ENCODE data around the gene MAGI1.

DNA sequence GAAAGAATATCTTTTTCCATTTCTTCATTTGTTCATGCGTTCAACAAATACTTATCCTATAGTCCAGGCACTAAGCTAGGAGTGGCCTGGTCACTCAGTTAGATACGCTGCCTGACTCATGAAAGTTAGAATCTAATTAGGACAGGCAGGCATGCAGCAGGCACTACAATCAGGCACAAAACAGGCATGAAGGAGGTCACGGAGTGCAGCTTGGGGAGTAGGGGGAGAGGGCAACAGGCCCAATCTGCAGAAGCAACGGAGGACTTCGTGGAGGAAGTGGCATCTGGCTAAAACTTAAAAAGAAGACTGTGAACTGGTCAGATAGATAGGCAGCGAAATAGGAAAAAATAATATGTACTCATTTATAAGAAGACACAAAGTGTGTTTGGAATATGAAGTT lies 420.9 kb downstream of the MAGI1 start:
- TF ChIP-seq POLR2AphosphoS5 (IDR thresholded peaks at IDR 0.05) (no peak), POLR2A (IDR thresholded peaks at IDR 0.05) (no peak)
- TF ChIP-seq, protein P1, sequence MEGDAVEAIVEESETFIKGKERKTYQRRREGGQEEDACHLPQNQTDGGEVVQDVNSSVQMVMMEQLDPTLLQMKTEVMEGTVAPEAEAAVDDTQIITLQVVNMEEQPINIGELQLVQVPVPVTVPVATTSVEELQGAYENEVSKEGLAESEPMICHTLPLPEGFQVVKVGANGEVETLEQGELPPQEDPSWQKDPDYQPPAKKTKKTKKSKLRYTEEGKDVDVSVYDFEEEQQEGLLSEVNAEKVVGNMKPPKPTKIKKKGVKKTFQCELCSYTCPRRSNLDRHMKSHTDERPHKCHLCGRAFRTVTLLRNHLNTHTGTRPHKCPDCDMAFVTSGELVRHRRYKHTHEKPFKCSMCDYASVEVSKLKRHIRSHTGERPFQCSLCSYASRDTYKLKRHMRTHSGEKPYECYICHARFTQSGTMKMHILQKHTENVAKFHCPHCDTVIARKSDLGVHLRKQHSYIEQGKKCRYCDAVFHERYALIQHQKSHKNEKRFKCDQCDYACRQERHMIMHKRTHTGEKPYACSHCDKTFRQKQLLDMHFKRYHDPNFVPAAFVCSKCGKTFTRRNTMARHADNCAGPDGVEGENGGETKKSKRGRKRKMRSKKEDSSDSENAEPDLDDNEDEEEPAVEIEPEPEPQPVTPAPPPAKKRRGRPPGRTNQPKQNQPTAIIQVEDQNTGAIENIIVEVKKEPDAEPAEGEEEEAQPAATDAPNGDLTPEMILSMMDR (IDR thresholded peaks at IDR 0.05): no peak
